GM23338 (cell line): ENCODE measurements around the gene SYNPO2. TPM values are rescaled to one million over a fixed set of nuclear protein-coding genes. Genes with fewer than 3 reads are reported as not detected.

Experiments used
- ATAC-seq: fragments of 200-7000 bp; cut with Tn5 transposase; 3 replicates; pipeline ENCODE4 v1.9.1; 2020
- DNase-seq: peaks from one replicate; pipeline ENCODE4 v3.0.0-alpha.2; 2015; ENCODE audit warnings: low spot score
- H2AFZ ChIP-seq: fragments of 200-600 bp; sonication (generic); 2 replicates; pipeline ENCODE4 v1.8.0; 2016; ENCODE audit warnings: antibody characterized with exemption, mild to moderate bottlenecking, moderate library complexity
- H3F3A ChIP-seq: fragments of 200-600 bp; sonication (generic); replicated peaks from 2 replicates; pipeline ENCODE4 v1.8.0; 2017; ENCODE audit warnings: antibody characterized with exemption, mixed run types, low read depth
- H3K27ac ChIP-seq: fragments of 200-600 bp; sonication (generic); 2 replicates; pipeline ENCODE4 v1.6.1; 2016; ENCODE audit warnings: low read depth
- H3K27me3 ChIP-seq: fragments of 200-600 bp; sonication (generic); 2 replicates; pipeline ENCODE4 v1.8.0; 2016; ENCODE audit warnings: mild to moderate bottlenecking, mixed run types, moderate library complexity; ENCODE audit not compliant: insufficient read depth
- H3K36me3 ChIP-seq: fragments of 200-600 bp; sonication (generic); 2 replicates; pipeline ENCODE4 v1.8.0; 2016; ENCODE audit warnings: mild to moderate bottlenecking; ENCODE audit not compliant: insufficient read depth
- H3K4me1 ChIP-seq: fragments of 200-600 bp; sonication (generic); 2 replicates; pipeline ENCODE4 v1.8.0; 2016; ENCODE audit warnings: mild to moderate bottlenecking, moderate library complexity; ENCODE audit not compliant: insufficient read depth
- H3K4me2 ChIP-seq: fragments of 200-600 bp; sonication (generic); 2 replicates; pipeline ENCODE4 v1.7.1; 2017; ENCODE audit warnings: mixed run types
- H3K4me3 ChIP-seq: fragments of 200-600 bp; sonication (generic); 2 replicates; pipeline ENCODE4 v1.6.1; 2016; ENCODE audit warnings: mixed run types
- H3K79me2 ChIP-seq: fragments of 200-600 bp; sonication (generic); replicated peaks from 2 replicates; pipeline ENCODE4 v1.8.0; 2017; ENCODE audit warnings: mild to moderate bottlenecking; ENCODE audit not compliant: insufficient read depth
- H3K9me2 ChIP-seq: fragments of 200-600 bp; sonication (generic); 2 replicates; pipeline ENCODE4 v1.8.0; 2017; ENCODE audit not compliant: insufficient read depth
- H4K20me1 ChIP-seq: fragments of 200-600 bp; sonication (generic); replicated peaks from 2 replicates; pipeline ENCODE4 v1.8.0; 2017; ENCODE audit warnings: mild to moderate bottlenecking; ENCODE audit not compliant: insufficient read depth
- H3K27ac Mint-ChIP-seq: 2 replicates; pipeline ENCODE4 v1.8.0; 2020; ENCODE audit warnings: inconsistent platforms, mild to moderate bottlenecking, moderate library complexity, mixed read lengths
- H3K27me3 Mint-ChIP-seq: 3 replicates; pipeline ENCODE4 v1.8.0; 2022; ENCODE audit warnings: low read depth, mild to moderate bottlenecking, moderate library complexity, mixed read lengths, inconsistent platforms; ENCODE audit not compliant: insufficient read depth, poor library complexity
- H3K36me3 Mint-ChIP-seq: 3 replicates; pipeline ENCODE4 v1.8.0; 2021; ENCODE audit warnings: low read depth, mild to moderate bottlenecking, inconsistent platforms, moderate library complexity, mixed read lengths
- H3K4me1 Mint-ChIP-seq: 3 replicates; pipeline ENCODE4 v1.8.0; 2020; ENCODE audit warnings: mild to moderate bottlenecking, inconsistent platforms, mixed read lengths
- H3K4me3 Mint-ChIP-seq: 3 replicates; pipeline ENCODE4 v1.8.0; 2021; ENCODE audit warnings: moderate library complexity, mild to moderate bottlenecking, inconsistent platforms, mixed read lengths
- H3K9me3 Mint-ChIP-seq: 3 replicates; pipeline ENCODE4 v1.8.0; 2020; ENCODE audit warnings: moderate library complexity, mild to moderate bottlenecking, inconsistent platforms, mixed read lengths
- CREB1 ChIP-seq: fragments of 250-450 bp; sonication (Bioruptor Pico); IDR thresholded peaks from 2 replicates; pipeline ENCODE4 v1.5.0; 2020; ENCODE audit warnings: low read depth, mild to moderate bottlenecking, moderate library complexity
- CTCF ChIP-seq, 2 experiments: fragments of 200-600 bp in 1 of 2; sonication (generic) in 1 of 2; conservative IDR thresholded peaks; 2 replicates each; pipeline versions ENCODE4 v1.5.1 to v1.6.1; 2016 to 2017; ENCODE audit warnings: antibody characterized with exemption in 2 of 2, low read depth in 2 of 2, mild to moderate bottlenecking in 2 of 2, moderate library complexity in 1 of 2
- EZH2 ChIP-seq: fragments of 200-600 bp; sonication (generic); IDR thresholded peaks from one replicate; pipeline ENCODE4 v1.8.0; 2017; ENCODE audit warnings: antibody characterized with exemption, mild to moderate bottlenecking, low read depth; ENCODE audit not compliant: unreplicated experiment
- EZH2phosphoT487 ChIP-seq: fragments of 200-600 bp; sonication (generic); IDR thresholded peaks from one replicate; pipeline ENCODE4 v1.8.1; 2018; ENCODE audit warnings: antibody characterized with exemption; ENCODE audit not compliant: unreplicated experiment
- JUNB ChIP-seq: IDR thresholded peaks from one replicate; pipeline ENCODE4 v1.6.1; 2016; ENCODE audit warnings: antibody characterized with exemption; ENCODE audit not compliant: unreplicated experiment
- NANOG ChIP-seq: IDR thresholded peaks from 2 replicates; pipeline ENCODE4 v1.6.1; 2016; ENCODE audit warnings: antibody characterized with exemption, borderline replicate concordance
- POLR2AphosphoS5 ChIP-seq: IDR thresholded peaks from 2 replicates; pipeline ENCODE4 v1.6.1; 2016; ENCODE audit warnings: antibody characterized with exemption, low read depth
- REST ChIP-seq: IDR thresholded peaks from one replicate; pipeline ENCODE4 v1.6.1; 2018; ENCODE audit warnings: antibody characterized with exemption; ENCODE audit not compliant: unreplicated experiment
- STAT1 ChIP-seq: IDR thresholded peaks from one replicate; pipeline ENCODE4 v1.6.1; 2016; ENCODE audit warnings: antibody characterized with exemption; ENCODE audit not compliant: unreplicated experiment
- ZNF114 ChIP-seq: fragments of 250-450 bp; sonication (Bioruptor Pico); IDR thresholded peaks from 2 replicates; pipeline ENCODE4 v1.5.0; 2020; ENCODE audit warnings: mild to moderate bottlenecking, moderate library complexity
- ZNF331 ChIP-seq: fragments of 250-450 bp; sonication (Bioruptor Pico); IDR thresholded peaks from 2 replicates; pipeline ENCODE4 v1.5.0; 2020; ENCODE audit warnings: low read depth, mild to moderate bottlenecking, moderate library complexity
- polyA plus RNA-seq: library from polyadenylated mRNA; unstranded; fragments of >200 nt; fragmentation: Nextera tagmentation; extraction: Ambion mirVana; gene quantifications from 2 replicates; pipeline ENCODE4 v1.2.1, GENCODE V29; 2016
- total RNA-seq: library from RNA; depleted of rRNA; stranded (reverse); fragments of >200 nt; shearing (Covaris generic); gene quantifications from 2 replicates; pipeline ENCODE4 v1.2.3, GENCODE V29; 2014
- TF ChIP-seq, protein P1 (sequence below): fragments of 250-450 bp; sonication (Bioruptor Pico); IDR thresholded peaks from 2 replicates; pipeline ENCODE4 v1.5.0; 2020; ENCODE audit warnings: mild to moderate bottlenecking, moderate library complexity
- TF ChIP-seq, protein P2 (sequence below): IDR thresholded peaks from 2 replicates; pipeline ENCODE4 v1.6.1; 2016; ENCODE audit warnings: antibody characterized with exemption

SYNPO2 gene
- total and polyA plus RNA-seq, 2 experiments from 2014 or later = 2.1 to 3.4 TPM

GRCh38 chr4:119098306-119098705 lies 209.7 kb downstream of the SYNPO2 start:
- no peak overlapping the region for H3K4me3 ChIP-seq
- H3K27me3 Mint-ChIP-seq = peaks cover 2% of the 10 kb centered on the region
- H3K9me2 ChIP-seq = peaks cover 7% of the 10 kb centered on the region; the same call in 1 of the 2 replicates
- ATAC-seq (no peak), DNase-seq (no peak)
- TF ChIP-seq EZH2phosphoT487 (no peak), NANOG (no peak), STAT1 (no peak), CREB1 (no peak), JUNB (no peak), ZNF331 (CRISPR knock-in tag) (no peak), ZNF114 (no peak), REST (no peak), POLR2AphosphoS5 (no peak), CTCF (conservative IDR thresholded peaks at IDR 0.05; ENCODE audit: low read depth in 2 of 2) (no peak), EZH2 (no peak)
- TF ChIP-seq, protein P1, sequence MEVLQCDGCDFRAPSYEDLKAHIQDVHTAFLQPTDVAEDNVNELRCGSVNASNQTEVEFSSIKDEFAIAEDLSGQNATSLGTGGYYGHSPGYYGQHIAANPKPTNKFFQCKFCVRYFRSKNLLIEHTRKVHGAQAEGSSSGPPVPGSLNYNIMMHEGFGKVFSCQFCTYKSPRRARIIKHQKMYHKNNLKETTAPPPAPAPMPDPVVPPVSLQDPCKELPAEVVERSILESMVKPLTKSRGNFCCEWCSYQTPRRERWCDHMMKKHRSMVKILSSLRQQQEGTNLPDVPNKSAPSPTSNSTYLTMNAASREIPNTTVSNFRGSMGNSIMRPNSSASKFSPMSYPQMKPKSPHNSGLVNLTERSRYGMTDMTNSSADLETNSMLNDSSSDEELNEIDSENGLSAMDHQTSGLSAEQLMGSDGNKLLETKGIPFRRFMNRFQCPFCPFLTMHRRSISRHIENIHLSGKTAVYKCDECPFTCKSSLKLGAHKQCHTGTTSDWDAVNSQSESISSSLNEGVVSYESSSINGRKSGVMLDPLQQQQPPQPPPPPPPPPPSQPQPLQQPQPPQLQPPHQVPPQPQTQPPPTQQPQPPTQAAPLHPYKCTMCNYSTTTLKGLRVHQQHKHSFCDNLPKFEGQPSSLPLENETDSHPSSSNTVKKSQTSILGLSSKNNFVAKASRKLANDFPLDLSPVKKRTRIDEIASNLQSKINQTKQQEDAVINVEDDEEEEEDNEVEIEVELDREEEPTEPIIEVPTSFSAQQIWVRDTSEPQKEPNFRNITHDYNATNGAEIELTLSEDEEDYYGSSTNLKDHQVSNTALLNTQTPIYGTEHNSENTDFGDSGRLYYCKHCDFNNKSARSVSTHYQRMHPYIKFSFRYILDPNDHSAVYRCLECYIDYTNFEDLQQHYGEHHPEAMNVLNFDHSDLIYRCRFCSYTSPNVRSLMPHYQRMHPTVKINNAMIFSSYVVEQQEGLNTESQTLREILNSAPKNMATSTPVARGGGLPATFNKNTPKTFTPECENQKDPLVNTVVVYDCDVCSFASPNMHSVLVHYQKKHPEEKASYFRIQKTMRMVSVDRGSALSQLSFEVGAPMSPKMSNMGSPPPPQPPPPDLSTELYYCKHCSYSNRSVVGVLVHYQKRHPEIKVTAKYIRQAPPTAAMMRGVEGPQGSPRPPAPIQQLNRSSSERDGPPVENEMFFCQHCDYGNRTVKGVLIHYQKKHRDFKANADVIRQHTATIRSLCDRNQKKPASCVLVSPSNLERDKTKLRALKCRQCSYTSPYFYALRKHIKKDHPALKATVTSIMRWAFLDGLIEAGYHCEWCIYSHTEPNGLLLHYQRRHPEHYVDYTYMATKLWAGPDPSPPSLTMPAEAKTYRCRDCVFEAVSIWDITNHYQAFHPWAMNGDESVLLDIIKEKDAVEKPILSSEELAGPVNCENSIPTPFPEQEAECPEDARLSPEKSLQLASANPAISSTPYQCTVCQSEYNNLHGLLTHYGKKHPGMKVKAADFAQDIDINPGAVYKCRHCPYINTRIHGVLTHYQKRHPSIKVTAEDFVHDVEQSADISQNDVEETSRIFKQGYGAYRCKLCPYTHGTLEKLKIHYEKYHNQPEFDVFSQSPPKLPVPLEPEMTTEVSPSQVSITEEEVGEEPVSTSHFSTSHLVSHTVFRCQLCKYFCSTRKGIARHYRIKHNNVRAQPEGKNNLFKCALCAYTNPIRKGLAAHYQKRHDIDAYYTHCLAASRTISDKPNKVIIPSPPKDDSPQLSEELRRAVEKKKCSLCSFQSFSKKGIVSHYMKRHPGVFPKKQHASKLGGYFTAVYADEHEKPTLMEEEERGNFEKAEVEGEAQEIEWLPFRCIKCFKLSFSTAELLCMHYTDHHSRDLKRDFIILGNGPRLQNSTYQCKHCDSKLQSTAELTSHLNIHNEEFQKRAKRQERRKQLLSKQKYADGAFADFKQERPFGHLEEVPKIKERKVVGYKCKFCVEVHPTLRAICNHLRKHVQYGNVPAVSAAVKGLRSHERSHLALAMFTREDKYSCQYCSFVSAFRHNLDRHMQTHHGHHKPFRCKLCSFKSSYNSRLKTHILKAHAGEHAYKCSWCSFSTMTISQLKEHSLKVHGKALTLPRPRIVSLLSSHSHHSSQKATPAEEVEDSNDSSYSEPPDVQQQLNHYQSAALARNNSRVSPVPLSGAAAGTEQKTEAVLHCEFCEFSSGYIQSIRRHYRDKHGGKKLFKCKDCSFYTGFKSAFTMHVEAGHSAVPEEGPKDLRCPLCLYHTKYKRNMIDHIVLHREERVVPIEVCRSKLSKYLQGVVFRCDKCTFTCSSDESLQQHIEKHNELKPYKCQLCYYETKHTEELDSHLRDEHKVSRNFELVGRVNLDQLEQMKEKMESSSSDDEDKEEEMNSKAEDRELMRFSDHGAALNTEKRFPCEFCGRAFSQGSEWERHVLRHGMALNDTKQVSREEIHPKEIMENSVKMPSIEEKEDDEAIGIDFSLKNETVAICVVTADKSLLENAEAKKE (CRISPR knock-in tag) = no peak
- TF ChIP-seq, protein P2, sequence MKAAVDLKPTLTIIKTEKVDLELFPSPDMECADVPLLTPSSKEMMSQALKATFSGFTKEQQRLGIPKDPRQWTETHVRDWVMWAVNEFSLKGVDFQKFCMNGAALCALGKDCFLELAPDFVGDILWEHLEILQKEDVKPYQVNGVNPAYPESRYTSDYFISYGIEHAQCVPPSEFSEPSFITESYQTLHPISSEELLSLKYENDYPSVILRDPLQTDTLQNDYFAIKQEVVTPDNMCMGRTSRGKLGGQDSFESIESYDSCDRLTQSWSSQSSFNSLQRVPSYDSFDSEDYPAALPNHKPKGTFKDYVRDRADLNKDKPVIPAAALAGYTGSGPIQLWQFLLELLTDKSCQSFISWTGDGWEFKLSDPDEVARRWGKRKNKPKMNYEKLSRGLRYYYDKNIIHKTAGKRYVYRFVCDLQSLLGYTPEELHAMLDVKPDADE = no peak
- no peak overlapping the region for H3K27ac ChIP-seq
- no peak overlapping the region for H2AFZ ChIP-seq
- no peaks in the 10 kb centered on the region; the same call in 2 of the 3 replicates for H3K9me3 Mint-ChIP-seq
- H3F3A ChIP-seq = no peaks in the 10 kb centered on the region
- H3K27ac Mint-ChIP-seq = no peak overlapping the region
- H3K4me1 ChIP-seq = no peaks in the 10 kb centered on the region; the same call in 1 of the 2 replicates
- no peak overlapping the region for H3K4me2 ChIP-seq
- H3K4me1 Mint-ChIP-seq = peaks cover 11% of the 10 kb centered on the region; the same call in 2 of the 3 replicates
- H3K27me3 ChIP-seq = no peaks in the 10 kb centered on the region
- H4K20me1 ChIP-seq = no peaks in the 10 kb centered on the region
- no peaks in the 10 kb centered on the region for H3K36me3 ChIP-seq
- no peaks in the 10 kb centered on the region for H3K79me2 ChIP-seq
- H3K4me3 Mint-ChIP-seq = no peak overlapping the region
- H3K36me3 Mint-ChIP-seq = no peaks in the 10 kb centered on the region
